ENCODE results near the gene FITM1. TPM values are rescaled to one million over a fixed set of nuclear protein-coding genes. Genes with fewer than 3 reads are reported as not detected.
A peak's percentile ranks its signal among the peaks of the same experiment; 100 is the strongest.

Gene FITM1
- total RNA-seq: 0.42 and 0.66 TPM in 2 replicates
- long read RNA-seq: 0 reads

- H3K36me3 Mint-ChIP-seq (ENCODE audit: low read depth): no peaks in the 10 kb centered on the region
- peak within 1 kb of the TSS; percentile 65 for H3K4me3 Mint-ChIP-seq
- peaks cover 3% of the 10 kb centered on the region for H3K4me1 Mint-ChIP-seq
These were observed at the start of gene FITM1 for GRCh38 chr14:24130380-24130716. FITM1 (plus strand) TSS chr14:24130659; CDS start chr14:24131564, 905 bp downstream.

DNA sequence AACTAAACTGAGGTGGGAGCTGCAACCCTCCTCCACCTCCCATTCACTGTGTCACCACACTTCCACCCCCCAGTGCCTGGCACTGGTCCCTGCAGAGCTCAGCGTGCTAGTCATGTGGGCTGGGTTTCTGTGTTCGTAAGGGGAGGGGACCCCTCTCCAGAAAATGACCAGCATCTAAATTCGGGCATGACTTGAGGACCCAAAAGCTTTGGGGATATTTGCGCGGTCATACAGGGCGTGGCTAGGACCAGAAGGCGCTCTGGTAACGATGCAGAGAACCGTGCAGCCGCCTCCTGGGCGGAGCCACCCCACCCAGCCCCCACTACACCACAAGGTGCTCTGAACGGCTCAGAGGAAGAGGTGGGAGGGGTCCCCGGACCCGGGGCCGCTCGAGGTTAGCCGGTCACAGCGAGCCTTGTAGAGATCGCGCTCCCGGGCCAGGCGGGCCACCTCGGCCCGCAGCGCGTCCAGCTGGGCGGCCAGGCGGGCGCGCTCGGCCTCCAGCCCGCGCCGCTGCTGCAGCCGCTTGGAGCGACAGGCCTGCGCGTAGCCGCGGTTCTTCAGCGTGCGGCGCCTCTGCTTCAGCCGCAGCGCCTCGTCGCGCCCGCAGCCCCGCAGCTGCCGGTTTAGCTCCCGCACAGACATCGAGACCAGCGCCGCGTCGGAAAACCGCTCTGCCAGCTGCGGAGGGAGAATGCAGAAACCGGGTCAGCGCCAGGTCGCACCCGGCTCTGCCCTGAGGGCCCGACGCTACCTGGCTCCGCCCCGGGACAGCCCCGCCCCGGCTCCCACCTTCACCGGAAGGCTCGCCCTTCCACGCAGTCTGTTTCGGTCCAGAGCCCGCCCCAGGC, 49.3 kb upstream of the FITM1 start:
- Mint-ChIP-seq H3K9me3 (no peaks in the 10 kb centered on the region), H3K27me3 (ENCODE audit: low read depth) (peaks cover 68% of the 10 kb centered on the region), H3K4me3 (peak overlapping the region; percentile 79), H3K4me1 (peaks cover 35% of the 10 kb centered on the region), H3K27ac (ENCODE audit: unreplicated experiment) (no peak overlapping the region), H3K36me3 (ENCODE audit: low read depth) (no peaks in the 10 kb centered on the region)
- TF ChIP-seq, protein P1, sequence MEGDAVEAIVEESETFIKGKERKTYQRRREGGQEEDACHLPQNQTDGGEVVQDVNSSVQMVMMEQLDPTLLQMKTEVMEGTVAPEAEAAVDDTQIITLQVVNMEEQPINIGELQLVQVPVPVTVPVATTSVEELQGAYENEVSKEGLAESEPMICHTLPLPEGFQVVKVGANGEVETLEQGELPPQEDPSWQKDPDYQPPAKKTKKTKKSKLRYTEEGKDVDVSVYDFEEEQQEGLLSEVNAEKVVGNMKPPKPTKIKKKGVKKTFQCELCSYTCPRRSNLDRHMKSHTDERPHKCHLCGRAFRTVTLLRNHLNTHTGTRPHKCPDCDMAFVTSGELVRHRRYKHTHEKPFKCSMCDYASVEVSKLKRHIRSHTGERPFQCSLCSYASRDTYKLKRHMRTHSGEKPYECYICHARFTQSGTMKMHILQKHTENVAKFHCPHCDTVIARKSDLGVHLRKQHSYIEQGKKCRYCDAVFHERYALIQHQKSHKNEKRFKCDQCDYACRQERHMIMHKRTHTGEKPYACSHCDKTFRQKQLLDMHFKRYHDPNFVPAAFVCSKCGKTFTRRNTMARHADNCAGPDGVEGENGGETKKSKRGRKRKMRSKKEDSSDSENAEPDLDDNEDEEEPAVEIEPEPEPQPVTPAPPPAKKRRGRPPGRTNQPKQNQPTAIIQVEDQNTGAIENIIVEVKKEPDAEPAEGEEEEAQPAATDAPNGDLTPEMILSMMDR (conservative IDR thresholded peaks at IDR 0.05): no peak
- peak; percentile 20 for DNase-seq (ENCODE audit: low read depth, low spot score)

More at GRCh38 chr14:24130380-24130716, at the start of gene FITM1:
- TF ChIP-seq, protein P1 (conservative IDR thresholded peaks at IDR 0.05): no peak
- Mint-ChIP-seq H3K27me3 (ENCODE audit: low read depth) (no peaks in the 10 kb centered on the region), H3K9me3 (no peaks in the 10 kb centered on the region), H3K27ac (ENCODE audit: unreplicated experiment) (no peak within 1 kb of the TSS)
- no peak for DNase-seq (ENCODE audit: low read depth, low spot score)

DNA sequence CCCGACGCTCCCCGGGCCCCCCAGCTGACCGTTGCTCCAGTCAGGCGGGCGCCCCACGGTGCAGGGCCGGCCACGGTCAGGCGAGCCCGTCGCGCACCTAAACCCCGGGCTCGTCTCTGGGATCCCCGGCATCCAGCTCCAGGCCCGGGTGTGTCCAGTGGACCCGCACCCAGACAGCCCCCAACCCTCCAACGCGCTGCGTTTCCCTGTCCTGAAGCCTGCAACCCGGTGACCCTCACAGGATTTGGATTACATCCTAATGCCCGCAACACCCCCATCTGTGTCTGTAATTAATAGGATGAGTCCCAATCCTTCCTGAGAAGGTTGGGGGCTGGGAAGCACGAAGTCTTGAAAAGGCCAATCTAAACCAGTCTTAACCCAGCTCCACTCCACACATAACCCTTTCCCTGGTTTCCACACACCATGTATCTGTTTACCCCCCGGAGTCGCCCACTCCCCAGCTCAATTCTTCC, 48.7 kb upstream of the FITM1 start:
- peaks cover 35% of the 10 kb centered on the region for H3K4me1 Mint-ChIP-seq
- no peak for DNase-seq (ENCODE audit: low read depth, low spot score)
- peaks cover 68% of the 10 kb centered on the region for H3K27me3 Mint-ChIP-seq (ENCODE audit: low read depth)
- H3K27ac Mint-ChIP-seq (ENCODE audit: unreplicated experiment): no peak overlapping the region
- no peaks in the 10 kb centered on the region for H3K9me3 Mint-ChIP-seq
- H3K4me3 Mint-ChIP-seq: peak overlapping the region; percentile 87
- H3K36me3 Mint-ChIP-seq (ENCODE audit: low read depth): no peaks in the 10 kb centered on the region
- TF ChIP-seq, protein P1 (conservative IDR thresholded peaks at IDR 0.05): no peak

- Mint-ChIP-seq H3K36me3 (ENCODE audit: low read depth) (no peaks in the 10 kb centered on the region), H3K27me3 (ENCODE audit: low read depth) (peaks cover 68% of the 10 kb centered on the region), H3K27ac (ENCODE audit: unreplicated experiment) (no peak overlapping the region), H3K4me3 (peak overlapping the region; percentile 87), H3K4me1 (peaks cover 35% of the 10 kb centered on the region), H3K9me3 (no peaks in the 10 kb centered on the region)
- DNase-seq (ENCODE audit: low read depth, low spot score): no peak
- TF ChIP-seq, protein P1 (conservative IDR thresholded peaks at IDR 0.05): no peak
These were observed 47.9 kb upstream of the FITM1 start for GRCh38 chr14:24082411-24083080.

DNA sequence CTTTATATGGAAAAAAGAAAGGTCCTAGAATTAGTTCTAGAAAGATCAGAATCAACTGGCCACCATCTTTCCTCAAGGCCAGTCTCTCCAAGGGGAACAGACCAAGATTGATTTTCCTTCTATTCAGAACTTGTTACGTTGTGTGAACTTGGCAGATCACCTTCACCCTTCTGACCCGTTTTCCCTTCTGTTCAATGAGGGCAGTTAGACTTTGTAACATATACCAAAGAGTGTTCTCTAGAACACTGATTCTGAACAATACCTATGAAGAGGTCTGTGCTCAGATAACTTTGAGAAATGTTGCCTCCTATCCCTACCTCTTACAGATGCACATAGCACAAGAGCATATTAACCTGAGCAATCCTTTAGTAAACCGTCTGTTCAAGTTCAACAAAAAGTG, 47.0 kb upstream of the FITM1 start:
- Mint-ChIP-seq H3K9me3 (no peaks in the 10 kb centered on the region), H3K36me3 (ENCODE audit: low read depth) (no peaks in the 10 kb centered on the region), H3K27ac (ENCODE audit: unreplicated experiment) (no peak overlapping the region), H3K4me3 (no peak overlapping the region), H3K27me3 (ENCODE audit: low read depth) (peaks cover 61% of the 10 kb centered on the region), H3K4me1 (peaks cover 28% of the 10 kb centered on the region)
- no peak for DNase-seq (ENCODE audit: low read depth, low spot score)
- TF ChIP-seq, protein P1 (conservative IDR thresholded peaks at IDR 0.05): no peak

All from neural crest cell (in vitro differentiated cells).